CD4-positive, alpha-beta T cell treated with Interferon alpha-2 for 1 hour (primary cell): ENCODE data around the gene DNAI1.
"Not testable (repeated sequence)": the region's sequence is repeated elsewhere in the genome, so short reads cannot be mapped to it uniquely, and the experiment has no call there.

Experiments
- DNase-seq, 2 donors: peaks; one replicate each; pipeline ENCODE4 v3.0.0-alpha.2; 2020 to 2022

Gene DNAI1

DNA sequence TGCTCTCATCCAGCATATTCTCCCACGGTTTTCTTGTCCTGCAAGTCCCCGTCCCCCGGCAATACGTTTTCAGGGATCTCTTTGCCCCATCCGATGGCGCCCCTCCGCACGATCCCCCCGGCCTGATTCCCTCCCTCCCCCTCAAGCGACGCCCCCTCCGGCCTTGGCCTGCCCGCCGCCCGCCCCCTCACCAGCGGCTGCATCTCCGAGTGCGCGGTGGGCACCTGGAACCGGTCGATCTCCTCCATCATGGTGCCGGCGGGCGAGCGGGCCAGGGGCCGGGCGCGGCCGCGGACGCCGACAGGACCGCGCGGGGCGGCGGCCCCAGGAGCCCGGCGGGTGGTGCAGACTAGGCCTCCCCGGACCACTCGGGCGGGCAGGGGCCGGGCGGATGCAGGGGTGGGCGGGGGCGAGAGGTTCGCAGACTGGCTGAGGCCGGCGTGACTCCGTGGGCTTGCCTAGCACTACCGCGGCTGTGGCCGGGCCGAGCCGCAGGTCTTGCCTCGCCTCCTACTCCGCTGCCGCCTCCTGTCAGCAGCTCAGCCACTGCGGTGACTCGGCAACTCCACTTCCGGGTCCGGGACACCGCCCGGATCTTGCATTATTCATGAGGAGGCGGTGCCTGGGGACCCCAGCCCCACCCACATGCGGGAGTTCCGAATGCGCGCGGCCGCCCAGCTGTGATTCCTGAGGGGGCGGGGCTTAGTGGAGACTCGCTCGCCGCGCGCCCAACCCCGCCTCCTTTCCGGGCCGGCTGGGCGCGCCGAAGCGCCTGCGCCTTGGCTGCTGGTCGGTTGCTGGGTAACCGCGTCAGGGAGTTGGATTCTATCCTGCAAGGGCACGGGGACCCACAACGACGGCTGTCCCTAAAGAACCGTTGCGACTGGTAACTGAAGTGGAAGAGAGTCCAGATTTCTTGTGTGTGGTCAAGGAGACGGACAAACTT lies at the start of gene DNAI1, which contains the start of gene FAM219A:
TSS of gene DNAI1 (plus strand) at position 793 of the 946 bp plus-strand sequence. CDS start 201 bp downstream, outside the sequence.
TSS of gene FAM219A (minus strand) at position 558 of the 946 bp plus-strand sequence. CDS start at position 251, 307 bp downstream.
- peak; percentile 99 for DNase-seq

DNA sequence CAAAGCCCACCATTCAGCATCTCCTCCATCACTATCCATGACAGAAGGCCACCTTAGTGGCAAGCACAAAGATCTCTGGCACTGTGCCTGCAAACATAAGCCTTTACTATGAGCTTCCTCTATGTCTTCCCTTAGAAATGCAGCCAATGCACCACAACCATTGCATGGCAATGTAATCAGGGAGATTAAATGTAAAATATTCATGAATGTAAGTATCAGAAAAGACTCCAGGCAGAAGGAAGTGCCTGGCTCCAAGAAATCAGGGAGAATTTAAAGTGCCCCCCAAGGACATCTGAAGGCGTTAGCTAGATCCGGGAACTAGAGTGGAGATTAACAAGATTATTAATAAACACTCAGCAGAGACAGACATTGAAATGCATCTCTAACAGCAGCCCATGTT lies 49.5 kb upstream of the DNAI1 start:
- no peak for DNase-seq

DNA sequence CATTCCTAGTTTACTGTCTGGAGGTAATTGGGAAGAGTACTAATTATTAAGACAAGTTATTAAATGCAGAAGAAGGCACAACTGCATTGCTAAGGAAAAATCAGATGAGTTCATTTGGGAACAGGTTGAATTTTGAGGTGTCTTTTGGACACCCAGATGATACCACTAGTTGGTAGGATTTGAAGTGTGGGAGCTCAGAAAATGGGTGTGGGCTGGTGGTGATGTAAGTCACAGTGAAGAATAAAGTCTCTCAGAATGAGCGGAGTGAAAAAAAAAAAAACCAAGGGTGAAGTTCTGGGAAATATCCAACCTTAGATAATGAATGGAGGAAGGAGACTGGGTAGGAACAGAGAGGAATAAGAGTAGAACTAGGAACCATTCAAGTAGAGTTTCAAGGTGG lies 46.3 kb upstream of the DNAI1 start:
- DNase-seq, result no peak

DNA sequence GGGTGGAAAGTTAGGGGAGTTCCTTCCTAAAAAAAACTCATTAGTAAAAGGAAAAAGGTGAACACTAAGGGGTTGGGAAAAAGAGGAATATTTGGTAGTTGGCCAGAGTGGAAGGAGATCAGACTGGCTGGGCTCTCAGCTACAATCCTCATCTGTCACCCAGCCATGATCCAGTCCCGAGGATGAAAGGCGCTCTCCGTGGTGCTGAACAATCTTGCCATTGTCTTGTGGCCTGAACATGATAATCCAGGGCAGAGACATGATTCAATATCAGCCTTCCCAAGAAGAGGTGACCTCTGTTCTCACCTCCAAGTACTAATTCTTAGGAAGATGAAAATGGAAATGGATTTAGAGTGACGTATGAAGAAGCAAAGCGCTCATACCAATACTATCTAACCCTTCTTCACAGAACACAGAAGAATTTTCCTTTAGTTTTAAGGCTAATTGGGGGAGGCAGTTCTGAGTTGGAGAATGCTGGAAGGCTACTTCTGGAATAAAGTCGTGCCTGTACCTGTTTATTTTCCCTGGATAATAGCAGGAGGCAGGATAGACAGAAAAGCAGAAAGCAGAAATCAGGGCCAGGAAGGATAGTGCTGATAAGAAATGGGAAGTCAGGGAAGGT lies 45.3 kb upstream of the DNAI1 start:
- peak in 1 of 2 donors; percentile 15 for DNase-seq

DNA sequence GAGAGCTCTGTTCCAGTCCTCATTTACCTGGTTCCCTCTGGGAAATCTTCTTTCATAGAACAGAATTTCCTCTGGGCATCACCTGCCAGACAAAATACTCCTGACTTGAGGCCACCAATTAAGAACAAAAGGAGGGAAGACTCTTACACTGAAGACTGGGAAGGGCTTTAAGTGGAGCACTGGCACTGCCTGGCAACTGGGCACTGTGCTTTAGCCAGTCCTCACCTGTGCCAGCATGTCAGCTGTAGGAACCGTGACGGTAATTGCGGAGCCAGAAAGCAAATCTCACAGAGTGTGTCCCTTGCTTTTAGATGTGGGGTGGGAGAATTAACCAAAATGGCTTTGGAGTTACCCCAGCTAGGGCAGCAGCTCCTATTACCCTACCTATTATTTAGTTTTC lies 40.9 kb upstream of the DNAI1 start:
- DNase-seq, result no peak

DNA sequence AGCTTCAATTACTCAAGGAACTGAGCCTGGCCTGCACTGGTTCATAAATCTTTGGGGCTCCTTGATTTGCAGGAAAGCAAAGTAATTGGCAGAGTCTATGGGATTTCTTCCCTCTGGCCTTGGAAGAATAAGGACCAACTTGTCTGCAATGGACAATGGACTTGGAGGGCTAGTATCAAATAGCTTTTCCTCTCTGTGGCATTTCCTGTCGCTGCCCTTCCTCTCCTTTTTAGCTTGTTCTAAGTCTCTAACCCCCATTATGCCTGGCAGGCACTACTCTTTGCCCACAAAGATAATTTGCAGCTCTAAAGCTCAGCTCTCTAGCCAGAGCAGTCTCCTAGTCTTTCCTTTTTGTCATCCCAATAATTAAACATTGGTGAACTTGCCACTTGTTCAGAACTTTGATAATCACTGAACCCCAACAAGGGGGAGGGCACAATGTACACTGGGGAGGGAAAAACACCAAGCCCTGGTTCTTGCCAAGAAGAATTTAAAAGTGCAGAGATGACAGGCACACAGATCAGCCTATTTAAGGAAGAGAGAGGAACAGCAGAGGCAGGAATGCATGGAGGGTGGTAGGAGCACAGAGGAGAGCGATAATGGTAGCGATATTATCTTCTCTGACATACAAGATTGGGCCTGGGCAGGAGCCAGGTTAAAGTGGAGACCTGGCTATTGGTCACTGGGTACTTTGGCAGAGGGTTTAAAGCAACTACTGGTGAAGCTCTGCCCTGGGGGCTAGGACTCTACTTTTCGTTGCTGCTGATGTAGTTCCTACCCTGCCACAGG lies 38.7 kb upstream of the DNAI1 start:
- DNase-seq, result no peak

DNA sequence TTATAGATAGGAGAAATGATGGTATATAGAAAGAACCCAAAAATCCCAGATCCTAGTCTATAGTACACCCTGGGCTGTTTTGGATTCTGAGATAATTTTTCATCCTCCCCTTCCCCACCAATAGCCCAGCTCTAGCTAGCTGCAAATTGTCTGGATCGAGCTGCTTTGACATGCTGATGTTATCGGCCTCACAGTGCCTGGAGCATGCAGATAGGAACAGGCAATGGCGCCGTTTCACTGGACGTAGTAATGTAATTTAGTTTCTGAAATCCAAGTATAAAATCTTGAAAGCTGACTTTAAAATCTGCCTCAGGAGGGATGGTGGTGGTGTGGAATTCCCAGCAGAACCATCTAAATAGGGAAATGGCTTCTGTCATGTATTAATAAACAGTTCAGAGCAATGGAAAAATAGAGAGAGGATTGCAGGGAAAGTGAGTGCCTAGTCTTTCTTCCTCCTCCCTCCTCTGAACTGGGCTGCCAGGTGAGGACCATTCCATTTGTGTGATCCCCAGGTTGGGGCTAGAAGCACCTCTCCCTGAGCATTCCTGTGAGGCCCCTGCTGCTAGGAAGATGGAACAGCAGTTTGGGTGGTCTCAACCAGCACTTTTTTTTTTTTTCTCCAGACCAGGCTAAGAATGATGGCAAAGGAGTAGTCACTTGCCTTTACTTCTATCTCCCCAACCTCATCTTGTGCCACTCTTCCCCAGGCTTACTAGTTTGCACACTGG lies 32.1 kb upstream of the DNAI1 start:
- DNase-seq, result no peak

DNA sequence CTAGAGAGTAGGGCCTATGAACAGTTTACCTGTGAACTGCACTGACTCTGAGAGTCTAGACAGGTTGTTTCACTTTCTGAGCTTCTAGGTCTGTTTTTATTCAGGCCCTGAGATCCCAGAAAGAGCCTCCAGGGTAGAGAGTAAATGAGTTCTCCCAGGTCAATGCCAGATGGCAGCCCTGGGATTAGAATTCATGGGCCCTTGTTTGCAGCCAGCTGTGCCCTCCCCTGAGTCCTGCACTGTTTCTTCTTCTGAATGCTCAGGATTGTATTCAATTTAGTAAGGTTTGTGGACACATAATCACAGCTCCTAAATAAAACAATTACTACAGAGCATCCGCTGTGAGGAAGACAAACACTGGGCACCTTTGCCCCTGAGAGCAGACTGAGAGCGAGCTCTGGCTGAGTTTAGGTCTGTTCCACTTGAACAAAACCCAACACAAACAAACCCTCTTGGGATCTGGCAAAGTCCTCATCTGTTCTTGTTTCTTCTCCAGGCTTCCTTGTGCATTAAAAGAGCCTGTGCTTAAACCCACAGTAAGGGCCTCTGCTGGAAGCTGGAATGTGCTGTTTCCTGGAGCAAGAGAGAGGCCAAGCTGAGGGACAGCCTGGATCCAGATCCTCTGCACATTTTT lies 30.2 kb upstream of the DNAI1 start:
- DNase-seq, result no peak

DNA sequence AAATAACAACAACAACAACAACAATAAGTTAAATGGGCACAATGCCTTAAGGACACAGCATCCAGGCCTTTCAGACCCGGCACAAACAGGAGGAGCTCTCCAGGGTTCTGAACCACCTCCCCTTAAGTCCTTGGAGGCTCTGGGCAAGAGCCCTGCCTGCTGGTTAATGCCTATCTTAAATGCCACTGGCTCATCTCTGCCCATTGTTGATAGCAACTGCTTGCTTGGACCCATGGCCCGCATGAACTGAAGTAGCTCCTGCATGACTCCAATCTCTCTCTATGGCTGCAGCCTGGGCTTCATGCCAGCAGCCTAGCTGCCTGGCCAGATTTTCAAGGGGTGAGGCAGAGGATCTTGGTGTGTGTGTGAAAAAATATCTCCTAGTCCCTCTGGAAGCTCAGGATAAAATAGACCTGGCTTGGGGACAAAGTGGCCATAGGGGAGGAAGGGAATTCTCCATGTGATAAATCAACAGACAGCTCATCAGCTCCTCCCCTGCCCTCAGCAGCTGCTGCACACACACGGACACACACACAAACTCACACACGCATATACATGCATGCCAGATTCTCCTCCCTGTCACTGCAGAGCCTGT lies 27.7 kb upstream of the DNAI1 start:
- DNase-seq, result no peak

DNA sequence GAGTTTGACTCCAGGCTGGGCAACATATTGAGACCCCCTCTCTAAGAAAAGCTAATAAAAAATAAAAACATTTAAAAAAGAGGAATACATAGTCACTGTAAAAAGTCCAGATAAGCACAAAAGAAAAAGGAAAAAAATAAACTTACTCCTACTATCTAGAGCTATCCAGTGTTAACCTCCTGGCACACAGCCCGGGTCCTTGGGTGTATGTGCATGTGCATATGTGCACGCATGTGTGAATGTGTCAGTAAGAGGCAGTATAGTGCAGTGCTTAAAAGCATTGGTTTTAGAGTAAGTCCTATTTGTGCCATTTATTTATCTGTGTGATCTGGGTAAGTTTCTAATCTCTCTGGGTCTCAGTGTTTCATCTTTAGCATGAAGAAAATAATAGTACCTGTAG lies 26.9 kb upstream of the DNAI1 start:
- DNase-seq, result no peak

DNA sequence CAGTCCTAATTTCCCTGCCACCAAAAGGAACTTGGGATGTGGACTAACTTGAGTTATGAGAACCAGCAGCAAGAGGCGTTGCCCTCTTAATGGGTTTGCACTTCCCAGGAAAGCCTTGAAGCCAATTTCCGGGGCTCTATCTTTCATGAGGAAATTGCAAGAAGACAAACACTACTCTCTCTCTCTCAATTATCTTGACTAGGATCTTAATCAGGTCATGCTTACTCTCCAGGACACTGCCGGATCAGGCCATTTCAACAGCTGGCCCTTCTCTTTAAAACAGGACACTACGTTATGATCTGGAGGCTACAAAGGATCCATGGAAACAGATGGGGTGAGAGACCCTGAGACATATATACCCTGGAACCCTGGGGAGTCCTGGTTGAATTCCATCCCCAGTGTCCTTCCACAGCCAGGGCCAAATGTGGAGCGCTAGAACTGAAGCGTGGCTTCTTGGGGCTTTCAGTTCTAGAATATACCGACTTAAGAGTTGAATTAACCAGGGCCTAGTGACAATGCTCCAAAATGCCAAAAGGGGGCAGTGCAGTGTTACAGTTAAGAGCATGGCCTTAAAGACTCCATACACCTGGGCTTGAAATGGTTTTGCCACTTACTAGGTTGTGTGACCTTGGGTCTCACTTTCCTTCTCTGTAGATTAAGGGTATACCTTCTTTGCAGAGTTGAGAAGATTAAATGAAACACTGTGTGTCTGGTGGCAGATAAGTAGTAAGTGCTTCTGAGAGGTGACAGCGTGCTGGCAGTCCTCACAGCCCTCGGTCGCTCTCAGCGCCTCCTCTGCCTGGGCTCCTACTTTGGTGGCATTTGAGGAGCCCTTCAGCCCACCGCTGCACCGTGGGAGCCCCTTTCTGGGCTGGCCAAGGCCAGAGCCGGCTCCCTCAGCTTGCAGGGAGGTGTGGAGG lies 21.3 kb upstream of the DNAI1 start:
- peak; percentile 68 to 75 for DNase-seq

DNA sequence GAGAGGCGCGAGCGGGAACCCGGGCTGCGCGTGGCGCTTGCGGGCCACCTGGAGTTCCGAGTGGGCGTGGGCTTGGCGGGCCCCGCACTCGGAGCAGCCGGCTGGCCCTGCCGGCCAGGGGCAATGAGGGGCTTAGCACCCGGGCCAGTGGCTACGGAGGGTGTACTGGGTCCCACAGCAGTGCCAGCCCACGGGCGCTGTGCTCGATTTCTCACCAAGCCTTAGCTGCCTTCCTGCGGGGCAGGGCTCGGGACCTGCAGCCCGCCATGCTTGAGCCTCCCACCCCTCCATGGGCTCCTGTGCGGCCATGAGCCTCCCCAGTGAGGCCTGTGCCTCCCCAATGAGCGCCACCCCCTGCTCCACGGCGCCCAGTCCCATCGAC lies 20.7 kb upstream of the DNAI1 start:
- DNase-seq, result not testable (repeated sequence)

DNA sequence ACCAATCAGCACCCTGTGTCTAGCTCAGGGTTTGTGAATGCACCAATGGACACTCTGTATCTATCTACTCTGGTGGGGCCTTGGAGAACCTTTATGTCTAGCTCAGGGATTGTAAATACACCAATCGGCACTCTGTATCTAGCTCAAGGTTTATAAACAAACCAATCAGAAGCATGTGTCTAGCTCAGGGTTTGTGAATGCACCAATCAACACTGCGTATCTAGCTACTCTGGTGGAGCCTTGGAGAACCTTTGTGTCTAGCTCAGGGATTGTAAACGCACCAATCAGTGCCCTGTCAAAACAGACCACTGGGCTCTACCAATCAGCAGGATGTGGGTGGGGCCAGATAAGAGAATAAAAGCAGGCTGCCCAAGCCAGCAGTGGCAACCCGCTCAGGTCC lies 20.1 kb upstream of the DNAI1 start:
- not testable (repeated sequence) for DNase-seq

DNA sequence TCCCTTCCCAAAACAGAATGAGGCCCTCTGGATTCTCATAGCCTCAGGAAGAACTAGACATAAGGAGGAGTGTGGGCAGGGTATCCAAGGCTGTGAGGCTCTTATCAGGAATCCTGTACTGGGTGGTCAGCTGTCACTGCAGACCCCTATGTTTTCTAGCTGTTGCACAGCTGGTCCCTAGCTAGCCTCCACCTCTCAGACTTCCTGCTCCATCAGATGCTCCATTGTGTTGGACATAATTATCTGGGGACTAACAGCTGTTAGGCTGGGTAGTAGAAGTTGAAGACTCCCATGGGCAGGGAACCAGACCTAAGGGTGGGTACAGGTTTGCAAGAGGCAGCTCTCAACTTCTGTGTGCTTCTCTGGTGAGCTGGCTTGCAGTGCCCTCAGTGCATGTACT lies 18.6 kb upstream of the DNAI1 start:
- no peak for DNase-seq

DNA sequence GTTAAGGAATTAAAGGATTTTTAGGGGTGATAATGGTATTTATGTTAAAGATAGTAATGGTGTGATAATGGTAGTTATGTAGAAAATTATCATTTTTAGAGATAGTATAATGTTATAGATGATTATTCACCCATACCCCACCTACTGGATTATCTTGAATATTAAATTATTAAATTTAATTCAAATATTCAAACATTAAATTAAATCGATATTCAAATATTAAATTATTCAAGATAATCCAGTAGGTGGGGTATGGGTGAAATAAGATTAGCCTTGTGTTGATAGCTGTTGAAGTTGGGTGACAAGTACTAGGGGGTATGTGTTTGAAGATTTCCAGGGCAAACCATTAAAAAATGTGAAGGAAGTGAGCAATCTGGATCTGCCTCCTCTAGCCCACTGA lies 15.8 kb upstream of the DNAI1 start:
- DNase-seq, result no peak

DNA sequence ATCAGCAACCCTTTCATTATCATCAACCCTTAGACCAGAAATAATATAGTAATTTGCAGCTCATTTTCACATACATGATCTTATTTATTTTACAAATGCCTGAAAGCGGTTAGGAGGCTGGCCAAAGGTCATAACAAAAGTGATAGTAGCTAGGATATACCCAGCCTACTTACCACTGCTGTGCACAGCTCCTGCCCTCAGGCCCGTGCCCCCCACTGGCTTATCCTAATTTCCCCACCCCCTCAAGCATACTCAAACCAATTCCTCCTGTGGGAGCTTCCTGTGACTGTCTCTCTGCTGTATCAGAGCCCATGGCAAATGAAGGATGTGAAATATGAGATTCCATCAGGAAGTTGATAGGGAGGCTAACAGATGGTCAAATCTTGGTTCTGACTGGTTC lies 15.1 kb upstream of the DNAI1 start:
- no peak for DNase-seq

DNA sequence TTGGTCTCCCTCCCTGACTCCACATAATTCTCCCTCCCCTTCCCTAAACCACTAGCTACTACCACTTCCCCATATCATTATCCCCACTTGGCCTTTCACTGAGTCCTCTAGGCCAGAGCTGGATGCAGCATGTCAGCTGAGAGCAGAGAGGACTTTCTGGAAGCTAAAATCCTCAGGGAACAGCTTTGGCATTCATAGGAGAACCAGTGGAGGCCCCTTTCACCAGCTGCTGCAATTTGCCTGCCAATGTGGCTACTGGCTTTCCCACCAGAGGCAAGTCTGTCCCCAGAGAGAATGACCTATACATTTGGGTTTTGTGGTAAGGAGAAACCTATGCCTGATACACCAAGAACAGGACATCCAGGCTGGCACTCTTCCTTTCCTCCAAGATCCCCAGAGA lies 14.6 kb upstream of the DNAI1 start:
- DNase-seq, result no peak

DNA sequence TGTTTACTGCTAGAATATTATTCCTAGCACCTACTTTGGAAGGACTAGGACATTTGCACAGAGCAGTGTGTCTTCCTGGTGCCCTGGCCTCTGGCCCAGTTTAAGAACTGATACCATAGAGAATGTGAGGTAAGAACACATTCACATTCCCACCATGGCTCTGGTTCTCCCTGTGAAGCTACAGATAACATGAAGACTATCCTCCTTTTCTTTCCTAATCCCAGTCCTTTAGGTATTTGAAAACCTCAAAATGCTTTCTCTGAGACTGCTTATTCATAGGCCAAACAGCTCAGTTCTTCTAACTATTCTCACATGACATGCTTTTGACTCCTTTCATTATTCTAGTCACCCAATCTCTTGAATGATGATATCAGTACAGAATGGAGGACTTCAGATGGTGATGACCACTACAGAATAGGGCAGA lies 12.1 kb upstream of the DNAI1 start:
- no peak for DNase-seq

DNA sequence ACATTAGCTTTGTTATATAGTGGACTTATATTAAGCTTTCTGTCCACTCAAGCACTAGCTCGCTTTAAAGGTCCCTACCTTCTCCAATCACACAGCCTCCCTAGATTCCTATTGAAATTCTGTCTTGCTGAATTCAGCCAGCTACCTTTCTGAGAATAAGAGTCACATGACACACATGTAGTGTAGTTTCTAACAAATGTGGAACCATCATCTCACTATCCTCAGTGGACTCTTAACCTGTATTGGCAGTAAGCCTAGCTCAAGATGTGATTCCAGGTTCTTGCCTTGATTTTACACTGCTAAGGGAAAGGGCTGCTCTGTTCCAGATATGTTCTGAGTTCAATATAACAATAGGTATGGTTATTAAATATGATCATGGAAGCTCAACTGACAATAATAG lies 11.7 kb upstream of the DNAI1 start:
- DNase-seq, result no peak

DNA sequence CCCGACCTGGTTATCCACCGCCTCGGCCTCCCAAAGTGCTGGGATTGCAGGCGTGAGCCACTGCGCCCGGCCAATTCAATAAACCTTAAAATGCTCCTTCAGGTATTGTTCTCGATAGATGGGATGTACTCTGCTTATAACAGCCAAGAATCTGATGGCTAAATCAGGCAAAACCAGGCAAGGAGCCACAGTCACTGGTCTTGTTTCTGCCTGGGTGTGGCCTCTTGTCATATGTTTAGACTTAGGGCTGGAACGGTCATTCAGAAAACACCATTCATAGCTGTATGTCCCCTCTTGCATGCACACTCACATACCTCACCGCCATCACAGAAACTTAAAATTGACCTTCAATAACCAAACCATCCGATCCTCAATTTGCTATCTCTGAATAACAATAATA lies 8.0 kb upstream of the DNAI1 start:
- DNase-seq, result no peak

DNA sequence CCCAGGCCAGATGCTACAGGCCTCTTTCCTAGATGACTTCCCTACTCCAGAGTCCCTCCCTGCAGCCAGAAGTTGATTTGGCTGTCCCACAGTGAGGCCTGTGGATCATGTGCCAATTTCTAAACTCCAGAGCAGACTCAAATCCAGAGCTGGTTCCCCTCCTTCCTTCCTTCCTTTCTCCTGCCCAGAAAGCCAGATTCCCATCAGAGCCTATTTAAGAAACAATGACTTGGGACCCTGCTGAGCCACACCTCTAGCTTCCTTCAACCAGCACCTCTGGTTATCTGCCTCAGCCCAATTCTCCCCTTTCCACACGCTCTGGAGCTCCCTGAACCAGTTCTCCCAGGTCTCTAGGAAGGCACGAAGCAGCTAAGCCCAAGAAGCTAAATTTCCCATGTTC lies 7.5 kb upstream of the DNAI1 start:
- no peak for DNase-seq
